GM18526 (cell line): ENCODE data around the gene TBCD.

ENCODE experiments used
- POLR2A ChIP-seq: IDR thresholded peaks from 3 replicates; pipeline ENCODE4 v1.6.1; 2011; ENCODE audit not compliant: insufficient read length; ENCODE audit errors: extremely low read depth

TBCD gene

GRCh38 chr17:82743344-82744219 lies 8.3 kb upstream of the TBCD start:
- TF ChIP-seq POLR2A: no peak

- no peak for TF ChIP-seq POLR2A
These were observed 6.3 kb upstream of the TBCD start for GRCh38 chr17:82745524-82745923.

- TF ChIP-seq POLR2A: no peak
These were observed 3.1 kb upstream of the TBCD start for GRCh38 chr17:82748756-82749155.

- no peak for TF ChIP-seq POLR2A
These were observed 1.5 kb upstream of the TBCD start for GRCh38 chr17:82750241-82750908.

- TF ChIP-seq POLR2A: no peak
These were observed 694 bp upstream of the TBCD start for GRCh38 chr17:82751171-82751570.

GRCh38 chr17:82752371-82753200 lies 721 bp downstream of the TBCD start:
- no peak for TF ChIP-seq POLR2A

GRCh38 chr17:82753201-82753464 lies 1.3 kb downstream of the TBCD start:
- TF ChIP-seq POLR2A: no peak

- TF ChIP-seq POLR2A: no peak
These were observed 2.7 kb downstream of the TBCD start for GRCh38 chr17:82754297-82755208.

- no peak for TF ChIP-seq POLR2A
These were observed 4.3 kb downstream of the TBCD start for GRCh38 chr17:82756166-82756565.

- no peak for TF ChIP-seq POLR2A
These were observed 13.5 kb downstream of the TBCD start for GRCh38 chr17:82765371-82765770.

GRCh38 chr17:82767041-82767754 lies 15.3 kb downstream of the TBCD start:
- TF ChIP-seq POLR2A: no peak

- TF ChIP-seq POLR2A: no peak
These were observed 17.2 kb downstream of the TBCD start for GRCh38 chr17:82769041-82769440.

- no peak for TF ChIP-seq POLR2A
These were observed 20.2 kb downstream of the TBCD start for GRCh38 chr17:82772026-82772425.

GRCh38 chr17:82775001-82775823 lies 23.3 kb downstream of the TBCD start:
- no peak for TF ChIP-seq POLR2A

GRCh38 chr17:82776454-82776853 lies 24.6 kb downstream of the TBCD start:
- TF ChIP-seq POLR2A: no peak
